GM19463 (cell line): ENCODE measurements around the gene ELOVL6.

Experiments
- ATAC-seq: cut with Tn5 transposase; IDR thresholded peaks from one replicate; pipeline ENCODE4 v1.9.1; 2021; ENCODE audit warnings: mild to moderate bottlenecking, moderate library complexity; ENCODE audit not compliant: unreplicated experiment

Gene ELOVL6

GRCh38 chr4:110129544-110129943 lies 68.9 kb downstream of the ELOVL6 start:
- no peak for ATAC-seq

- ATAC-seq, result no peak
Measured at GRCh38 chr4:110128472-110128919, 69.9 kb downstream of the ELOVL6 start.

- no peak for ATAC-seq
Measured at GRCh38 chr4:110128029-110128428, 70.4 kb downstream of the ELOVL6 start.

GRCh38 chr4:110124711-110125110 lies 73.7 kb downstream of the ELOVL6 start:
- peak; percentile 62 for ATAC-seq

GRCh38 chr4:110122201-110122600 lies 76.2 kb downstream of the ELOVL6 start:
- ATAC-seq, result no peak

GRCh38 chr4:110120506-110120905 lies 77.9 kb downstream of the ELOVL6 start:
- ATAC-seq, result no peak

GRCh38 chr4:110119880-110120279 lies 78.5 kb downstream of the ELOVL6 start:
- ATAC-seq, result no peak

DNA sequence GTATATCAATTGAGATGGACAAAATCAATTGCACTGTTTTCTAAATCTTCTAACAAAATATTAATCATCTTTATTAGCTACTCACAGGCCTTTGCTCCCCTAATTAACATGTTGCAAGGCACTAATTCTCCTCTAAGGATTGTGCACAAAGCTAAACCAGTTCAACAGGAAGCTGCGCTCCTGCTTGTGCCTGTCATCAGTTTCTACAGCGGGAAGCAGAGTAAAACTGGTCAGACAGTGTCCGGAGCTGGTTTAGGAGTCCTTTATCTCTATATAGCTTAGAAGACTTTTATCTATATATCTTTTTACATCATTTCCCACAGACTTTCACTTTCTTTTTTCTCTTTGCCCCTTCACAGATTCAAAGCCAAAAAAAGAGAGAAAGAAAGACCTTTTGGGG lies 79.1 kb downstream of the ELOVL6 start:
- peak; percentile 64 for ATAC-seq

DNA sequence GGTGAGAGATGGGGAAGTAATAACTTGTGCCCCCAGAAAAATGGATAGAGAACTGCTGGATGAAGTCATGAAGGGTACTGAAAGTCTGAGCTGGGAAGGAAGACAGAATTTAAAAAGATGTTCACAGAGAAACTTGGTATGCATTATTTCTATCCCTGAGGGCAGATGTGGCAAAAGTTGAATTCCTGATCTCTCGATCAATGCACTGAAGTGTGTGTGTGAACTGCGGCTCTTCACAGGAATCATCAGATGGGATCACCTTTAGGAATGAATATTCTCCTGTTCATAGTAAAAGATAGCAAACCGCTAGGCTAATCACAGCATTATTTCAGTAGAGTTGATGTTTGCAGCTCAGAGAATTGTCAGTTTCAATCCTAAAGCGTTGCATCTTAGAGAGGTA lies 86.4 kb downstream of the ELOVL6 start:
- ATAC-seq, result no peak

DNA sequence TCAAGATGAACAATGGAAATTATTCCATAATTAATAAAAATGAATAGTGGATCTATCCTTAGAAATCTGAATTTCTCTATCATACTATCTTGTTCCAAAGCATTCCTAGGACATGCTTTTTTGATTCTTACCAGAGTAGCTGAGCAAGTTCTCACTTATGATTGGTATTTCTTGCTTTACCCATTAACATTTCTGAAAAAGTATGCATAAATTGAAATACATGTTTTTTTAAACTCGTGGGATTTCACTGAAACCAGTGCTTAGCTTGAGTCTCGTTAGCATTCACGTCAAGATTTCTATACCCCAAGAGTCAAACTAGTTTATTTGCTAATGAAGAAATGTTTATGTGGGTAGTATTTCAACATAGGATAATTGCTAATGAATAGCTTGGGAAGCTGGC lies 89.0 kb downstream of the ELOVL6 start:
- ATAC-seq, result no peak

- no peak for ATAC-seq
Measured at GRCh38 chr4:110108960-110109359, 89.5 kb downstream of the ELOVL6 start.

GRCh38 chr4:110108422-110108821 lies 90.0 kb downstream of the ELOVL6 start:
- ATAC-seq, result peak; percentile 85

DNA sequence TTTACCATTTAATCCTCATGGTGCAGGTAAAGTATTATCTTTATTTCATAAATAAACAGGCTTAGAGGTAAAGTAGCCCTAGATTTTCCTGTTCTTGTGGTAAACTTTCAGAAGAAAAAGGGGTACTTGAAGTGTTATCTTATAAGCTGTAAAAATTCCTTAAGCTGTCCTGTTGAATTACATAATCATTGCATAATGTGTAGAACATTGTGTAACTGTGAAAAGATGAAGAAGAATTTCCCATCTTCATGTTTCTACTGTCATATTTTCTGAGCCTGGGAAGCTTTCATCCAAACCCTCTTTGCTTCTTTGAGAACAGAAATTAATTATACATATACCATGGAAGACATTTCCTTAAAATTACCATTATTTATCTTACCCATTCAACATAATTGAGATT lies 90.5 kb downstream of the ELOVL6 start:
- no peak for ATAC-seq

DNA sequence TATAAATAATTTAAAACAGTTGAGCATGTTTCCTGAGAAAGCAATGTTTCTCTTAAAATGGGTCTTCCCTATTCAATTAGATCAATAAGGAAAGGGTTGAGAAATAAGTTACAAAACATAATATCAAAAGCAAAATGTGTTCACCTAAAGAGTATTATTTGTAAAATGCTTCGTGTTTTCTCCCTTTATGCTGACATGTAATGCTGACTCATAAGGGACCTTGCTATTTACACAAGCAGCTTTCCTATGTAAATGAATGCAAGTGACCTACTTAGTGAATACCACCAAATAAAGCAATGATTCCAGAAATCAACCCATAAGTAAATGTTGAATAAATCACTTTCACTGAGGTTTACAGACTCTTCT lies 91.5 kb downstream of the ELOVL6 start:
- ATAC-seq, result peak; percentile 68

DNA sequence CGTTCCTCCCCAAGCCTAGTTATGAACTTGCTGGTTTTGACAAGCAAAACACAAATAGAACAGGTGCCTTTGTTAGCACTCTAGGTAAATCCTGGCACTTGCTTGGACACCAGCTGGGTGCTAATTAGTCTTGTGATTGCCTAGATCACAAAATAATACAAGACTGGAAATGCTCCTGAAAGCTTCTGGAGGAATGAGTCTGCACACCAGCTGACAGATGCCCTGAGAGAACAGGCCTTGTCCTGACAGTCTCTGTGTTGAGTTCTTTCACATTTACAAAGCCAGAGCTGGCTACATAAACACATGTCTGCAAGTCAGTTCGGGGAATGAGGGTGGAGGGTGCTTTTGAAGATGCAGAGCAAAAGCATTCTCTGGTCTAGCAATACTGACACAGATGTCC lies 93.8 kb downstream of the ELOVL6 start:
- ATAC-seq, result no peak

DNA sequence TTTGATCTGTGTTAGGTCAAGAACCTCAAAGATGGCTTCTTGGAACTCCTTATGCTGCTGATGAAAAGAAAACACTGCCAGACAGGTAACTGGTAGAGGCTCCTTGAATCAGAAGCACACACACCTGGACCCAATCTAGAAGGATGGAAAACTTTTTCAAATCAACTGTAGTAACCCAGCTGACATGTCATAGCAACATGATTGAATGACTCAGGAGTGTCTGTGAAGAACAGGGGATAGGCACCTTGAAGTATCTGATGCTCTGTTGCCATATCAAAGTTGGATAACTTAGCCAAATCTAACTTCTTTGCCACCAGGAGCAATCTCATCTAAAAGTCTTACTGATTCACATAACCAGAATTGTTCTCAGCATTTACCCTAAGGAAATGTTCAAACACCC lies 98.8 kb downstream of the ELOVL6 start:
- ATAC-seq, result no peak

- no peak for ATAC-seq
Measured at GRCh38 chr4:110096405-110096804, 102.0 kb downstream of the ELOVL6 start.

- ATAC-seq, result no peak
Measured at GRCh38 chr4:110092646-110093045, 105.8 kb downstream of the ELOVL6 start.

- ATAC-seq, result no peak
Measured at GRCh38 chr4:110091434-110092140, 106.8 kb downstream of the ELOVL6 start.

DNA sequence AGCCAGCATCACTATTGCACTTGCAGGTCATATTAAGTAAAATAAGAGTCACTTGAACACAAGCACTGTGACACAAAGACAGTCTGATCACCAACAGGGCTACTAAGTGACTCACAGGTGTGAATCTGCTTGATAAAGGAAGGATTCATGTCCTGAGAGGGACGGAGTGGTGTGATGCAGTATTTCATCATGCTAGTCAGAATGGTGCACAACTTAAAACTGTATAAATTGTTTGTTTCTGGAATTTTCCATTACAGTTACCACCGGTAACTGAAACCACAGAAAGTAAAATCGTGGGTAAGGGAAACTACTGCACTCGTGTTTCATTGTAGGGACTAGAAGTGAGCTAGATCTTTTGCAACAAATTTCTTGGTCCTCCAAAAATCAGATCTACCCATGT lies 109.7 kb downstream of the ELOVL6 start:
- ATAC-seq, result peak; percentile 76

DNA sequence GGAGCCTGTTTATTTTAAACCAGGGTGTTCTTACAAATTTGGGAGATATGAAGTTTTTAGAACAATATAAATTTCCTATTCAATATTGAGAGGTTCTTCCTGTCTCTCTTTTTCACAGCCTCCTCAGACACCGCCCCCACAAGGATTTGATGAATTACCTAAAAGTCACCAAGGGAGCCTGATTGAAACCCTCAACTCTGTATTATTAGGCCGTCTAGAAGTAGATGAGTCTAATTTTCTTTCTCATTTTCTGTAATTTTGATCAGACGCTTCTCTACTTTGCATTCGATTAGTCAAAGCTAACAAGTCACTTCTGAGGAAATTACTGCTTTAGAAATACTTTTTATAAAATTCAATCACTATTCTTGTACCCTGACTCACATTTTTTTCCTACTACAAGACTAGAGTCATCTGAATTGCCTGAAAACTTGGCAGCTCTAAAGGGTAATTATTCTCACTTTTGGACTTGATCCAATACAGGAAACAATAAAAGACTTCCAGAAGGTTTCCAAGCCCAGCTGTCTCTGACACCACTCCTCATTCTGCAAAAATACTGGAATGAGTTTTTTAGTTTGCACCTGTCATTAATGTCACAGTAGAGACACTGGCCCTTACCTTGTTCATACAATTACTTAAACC lies 111.2 kb downstream of the ELOVL6 start:
- no peak for ATAC-seq

DNA sequence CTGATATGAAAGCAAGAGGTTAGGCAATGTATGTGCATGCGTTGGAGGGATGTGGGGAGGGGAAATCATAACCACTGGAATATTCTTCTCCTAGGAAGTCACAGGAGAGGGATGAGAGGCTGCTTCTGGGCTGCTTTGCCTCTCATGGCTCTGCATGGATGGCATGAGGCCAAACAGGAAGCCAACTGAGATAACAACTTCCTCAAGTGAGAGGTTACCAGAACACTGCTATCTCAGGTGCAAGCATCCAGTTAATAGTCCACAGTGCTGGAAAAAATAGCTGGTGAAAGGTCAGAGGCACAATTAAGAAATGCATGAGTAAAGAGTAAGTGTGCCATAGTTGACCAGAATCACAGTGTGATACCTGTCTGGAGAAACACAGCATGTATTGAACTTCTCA lies 113.3 kb downstream of the ELOVL6 start:
- ATAC-seq, result no peak

DNA sequence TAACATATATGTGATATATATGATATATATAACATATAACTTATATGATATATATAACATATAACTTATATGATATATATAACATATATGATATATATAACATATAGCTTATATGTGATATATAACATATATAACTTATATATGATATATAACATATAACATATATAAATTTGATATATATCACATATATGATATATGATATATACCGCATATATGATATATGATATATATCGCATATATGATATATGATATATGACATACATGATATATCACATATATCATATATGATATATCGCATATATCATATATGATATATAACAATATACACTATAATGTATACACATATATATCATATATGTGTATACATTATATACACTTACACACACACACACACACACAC lies 114.3 kb downstream of the ELOVL6 start:
- no peak for ATAC-seq
